H9 (cell line): ENCODE data around the gene S100A16. TPM values are rescaled to one million over a fixed set of nuclear protein-coding genes. Genes with fewer than 3 reads are reported as not detected.

ENCODE experiments used
- DNase-seq: peaks from one replicate; pipeline ENCODE4 v3.0.0-alpha.2; 2017
- H2AFZ ChIP-seq: one replicate; pipeline ENCODE4 v1.6.1; 2013; ENCODE audit warnings: mild to moderate bottlenecking, low read length, control low read depth, moderate library complexity
- H2AK5ac ChIP-seq: 2 replicates; pipeline ENCODE4 v1.6.1; 2013; ENCODE audit warnings: low read length, control low read depth, mixed read lengths; ENCODE audit not compliant: insufficient read length
- H2BK120ac ChIP-seq: one replicate; pipeline ENCODE4 v1.6.1; 2013; ENCODE audit warnings: low read depth, mild to moderate bottlenecking, low read length, control low read depth, inconsistent platforms; ENCODE audit not compliant: poor library complexity, severe bottlenecking
- H2BK12ac ChIP-seq: 2 replicates; pipeline ENCODE4 v1.6.1; 2013; ENCODE audit warnings: low read length, control low read depth, mixed read lengths, low read depth; ENCODE audit not compliant: insufficient read length
- H2BK15ac ChIP-seq: 2 replicates; pipeline ENCODE4 v1.6.1; 2013; ENCODE audit warnings: low read depth, low read length, control low read depth
- H2BK20ac ChIP-seq: one replicate; pipeline ENCODE4 v1.6.1; 2013; ENCODE audit warnings: low read depth, mild to moderate bottlenecking, low read length, control low read depth, inconsistent platforms; ENCODE audit not compliant: poor library complexity, severe bottlenecking
- H2BK5ac ChIP-seq: 2 replicates; pipeline ENCODE4 v1.6.1; 2013; ENCODE audit warnings: low read length, control low read depth, mixed read lengths; ENCODE audit not compliant: insufficient read length
- H3K14ac ChIP-seq: 2 replicates; pipeline ENCODE4 v1.6.1; 2013; ENCODE audit warnings: low read length, control low read depth; ENCODE audit not compliant: insufficient read depth
- H3K18ac ChIP-seq: 2 replicates; pipeline ENCODE4 v1.6.1; 2013; ENCODE audit warnings: low read depth, mild to moderate bottlenecking, mixed read lengths, low read length, control low read depth; ENCODE audit not compliant: insufficient read length
- H3K23ac ChIP-seq: 2 replicates; pipeline ENCODE4 v1.6.1; 2013; ENCODE audit warnings: low read length, control low read depth, mixed read lengths, low read depth; ENCODE audit not compliant: insufficient read length
- H3K23me2 ChIP-seq: 2 replicates; pipeline ENCODE4 v1.6.1; 2013; ENCODE audit warnings: low read depth, mild to moderate bottlenecking, mixed read lengths, low read length, control low read depth; ENCODE audit not compliant: insufficient read length, poor library complexity, severe bottlenecking
- H3K27ac ChIP-seq: 2 replicates; pipeline ENCODE4 v1.5.1; 2013; ENCODE audit warnings: low read length, control low read depth, mixed read lengths, low read depth; ENCODE audit not compliant: insufficient read length
- H3K27me3 ChIP-seq: 2 replicates; pipeline ENCODE4 v1.6.1; 2013; ENCODE audit warnings: low read length, control low read depth, inconsistent platforms; ENCODE audit not compliant: insufficient read depth
- H3K4ac ChIP-seq: 2 replicates; pipeline ENCODE4 v1.6.1; 2013; ENCODE audit warnings: low read depth, mild to moderate bottlenecking, control low read depth, inconsistent platforms, low read length, moderate library complexity
- H3K4me1 ChIP-seq: 2 replicates; pipeline ENCODE4 v1.6.1; 2013; ENCODE audit warnings: low read length, control low read depth, inconsistent platforms; ENCODE audit not compliant: insufficient read depth
- H3K4me2 ChIP-seq: 2 replicates; pipeline ENCODE4 v1.6.1; 2013; ENCODE audit warnings: low read length, control low read depth, mixed read lengths; ENCODE audit not compliant: insufficient read length, insufficient read depth
- H3K56ac ChIP-seq: 2 replicates; pipeline ENCODE4 v1.6.1; 2013; ENCODE audit warnings: low read depth, mild to moderate bottlenecking, mixed read lengths, low read length, control low read depth; ENCODE audit not compliant: insufficient read length
- H3K79me1 ChIP-seq: 2 replicates; pipeline ENCODE4 v1.6.1; 2013; ENCODE audit warnings: low read depth, mild to moderate bottlenecking, moderate library complexity, low read length, control low read depth, inconsistent platforms; ENCODE audit not compliant: insufficient read depth, poor library complexity, severe bottlenecking
- H3K79me2 ChIP-seq: 2 replicates; pipeline ENCODE4 v1.6.1; 2013; ENCODE audit warnings: low read length, control low read depth, inconsistent platforms; ENCODE audit not compliant: insufficient read depth
- H3K9ac ChIP-seq: 2 replicates; pipeline ENCODE4 v1.6.1; 2013; ENCODE audit warnings: low read length, control low read depth, mixed read lengths; ENCODE audit not compliant: insufficient read length; ENCODE audit errors: extremely low read depth
- H3K9me3 ChIP-seq: one replicate; pipeline ENCODE4 v1.6.1; 2013; ENCODE audit warnings: low read depth, low read length, inconsistent platforms; ENCODE audit not compliant: control insufficient read depth
- H3T11ph ChIP-seq: one replicate; pipeline ENCODE4 v1.6.1; 2013; ENCODE audit warnings: mild to moderate bottlenecking, low read length, control low read depth, inconsistent platforms
- H4K20me1 ChIP-seq: one replicate; pipeline ENCODE4 v1.6.1; 2013; ENCODE audit not compliant: control insufficient read depth, insufficient read length, insufficient read depth
- H4K5ac ChIP-seq: 2 replicates; pipeline ENCODE4 v1.6.1; 2013; ENCODE audit warnings: low read depth, mild to moderate bottlenecking, mixed read lengths, low read length, control low read depth; ENCODE audit not compliant: insufficient read length
- H4K8ac ChIP-seq: replicated peaks from 2 replicates; pipeline ENCODE4 v1.6.1; 2013; ENCODE audit warnings: low read length, control low read depth, mixed read lengths, low read depth; ENCODE audit not compliant: insufficient read length
- H4K91ac ChIP-seq: 2 replicates; pipeline ENCODE4 v1.6.1; 2013; ENCODE audit warnings: low read depth, mild to moderate bottlenecking, moderate library complexity, mixed read lengths, low read length, control low read depth; ENCODE audit not compliant: insufficient read length
- H3K27ac Mint-ChIP-seq, 3 experiments: 2 replicates in 2 of 3; 3 replicates in 1 of 3; pipeline ENCODE4 v1.8.0; 2020 to 2021; ENCODE audit warnings: mixed read lengths in 3 of 3, mild to moderate bottlenecking in 1 of 3, moderate library complexity in 1 of 3
- H3K27me3 Mint-ChIP-seq: 2 replicates; pipeline ENCODE4 v1.8.0; 2021; ENCODE audit warnings: low read depth, mild to moderate bottlenecking, moderate library complexity, mixed read lengths
- H3K36me3 Mint-ChIP-seq, 3 experiments: 2 replicates in 2 of 3; 3 replicates in 1 of 3; pipeline ENCODE4 v1.8.0; 2020 to 2021; ENCODE audit warnings: low read depth in 3 of 3, mixed read lengths in 3 of 3; ENCODE audit not compliant: insufficient read depth in 1 of 3
- H3K4me1 Mint-ChIP-seq, 2 experiments: 2 replicates each; pipeline ENCODE4 v1.8.0; 2020; ENCODE audit warnings: mixed read lengths in 2 of 2
- H3K4me3 Mint-ChIP-seq, 2 experiments: 2 replicates in 1 of 2; 3 replicates in 1 of 2; pipeline ENCODE4 v1.8.0; 2020 to 2021; ENCODE audit warnings: mild to moderate bottlenecking in 2 of 2, mixed read lengths in 2 of 2, moderate library complexity in 1 of 2
- H3K9me3 Mint-ChIP-seq, 2 experiments: 2 replicates in 1 of 2; 3 replicates in 1 of 2; pipeline ENCODE4 v1.8.0; 2020; ENCODE audit warnings: mild to moderate bottlenecking in 2 of 2, mixed read lengths in 2 of 2, moderate library complexity in 1 of 2
- CTCF ChIP-seq: fragments of 200-600 bp; sonication (generic); conservative IDR thresholded peaks from 3 replicates; pipeline ENCODE4 v1.8.0; 2021; ENCODE audit warnings: antibody characterized with exemption, mild to moderate bottlenecking
- WGBS: extraction: QIAGEN DNeasy Blood & Tissue Kit; methylation state at CpG from one replicate; pipeline ENCODE4 v1.1.7; 2013; ENCODE audit warnings: missing lambda C conversion rate, low lambda C conversion rate, mixed read lengths; ENCODE audit not compliant: insufficient read length; ENCODE audit errors: extremely low coverage; 5-methylcytosine and 5-hydroxymethylcytosine counted together
- total RNA-seq: library from RNA; stranded (reverse); gene quantifications from 2 replicates; pipeline ENCODE4 v1.2.1, GENCODE V29; 2021

The S100A16 gene
- total RNA-seq, 1 experiment from 2014 or later = 8.0 TPM

GRCh38 chr1:153627715-153628626 lies 15.0 kb upstream of the S100A16 start, which contains the start of gene S100A1:
S100A1 (plus strand) TSS chr1:153628434; CDS start chr1:153630522, 2,088 bp downstream.
- Histone ChIP-seq H3K18ac (peak within 1 kb of the TSS; percentile 93), H3T11ph (no peak within 1 kb of the TSS), H3K4ac (no peak within 1 kb of the TSS), H3K79me2 (no peaks in the 10 kb centered on the region), H2BK12ac (no peak within 1 kb of the TSS), H3K23me2 (peaks cover 7% of the 10 kb centered on the region), H3K23ac (no peak within 1 kb of the TSS), H4K8ac (no peak within 1 kb of the TSS), H2BK120ac (no peak within 1 kb of the TSS), H3K9ac (peak within 1 kb of the TSS; percentile 49), H3K4me1 (0 out of 2 replicates have a peak, but pooled peaks cover 4% of the 10 kb centered on the region), H2BK5ac (no peak within 1 kb of the TSS), H4K5ac (no peak within 1 kb of the TSS), H2BK20ac (no peak within 1 kb of the TSS), H4K20me1 (no peaks in the 10 kb centered on the region), H3K79me1 (no peaks in the 10 kb centered on the region), H2BK15ac (no peak within 1 kb of the TSS), H2AK5ac (no peak within 1 kb of the TSS), H4K91ac (no peak within 1 kb of the TSS), H2AFZ (no peak within 1 kb of the TSS), H3K14ac (peak within 1 kb of the TSS; percentile 77; the same call in 1 of the 2 replicates), H3K27me3 (no peaks in the 10 kb centered on the region), H3K9me3 (no peaks in the 10 kb centered on the region), H3K27ac (no peak within 1 kb of the TSS), H3K56ac (no peak within 1 kb of the TSS), H3K4me2 (peak within 1 kb of the TSS; percentile 87)
- H3K36me3 Mint-ChIP-seq = peaks cover 11 to 21% (median 18%) of the 10 kb centered on the region in 3 experiments
- no peaks in the 10 kb centered on the region; a peak in 1 of 5 replicates for H3K9me3 Mint-ChIP-seq
- WGBS = no CpG with 5 or more reads among the region's 10 CpGs
- TF ChIP-seq CTCF = no peak; the same call in 2 of the 3 replicates
- H3K27ac Mint-ChIP-seq = peak within 1 kb of the TSS; percentile 93 to 95 (median 93); a peak in 6 of 7 replicates
- H3K4me3 Mint-ChIP-seq = peak within 1 kb of the TSS; percentile 74 to 87
- H3K27me3 Mint-ChIP-seq = 0 out of 2 replicates have a peak, but pooled peaks cover 2% of the 10 kb centered on the region
- DNase-seq = no peak
- peaks cover 46% of the 10 kb centered on the region in 2 experiments for H3K4me1 Mint-ChIP-seq
